Mammary epithelial cell (primary cell): ENCODE data around the gene CCND2.

ENCODE experiments used
- CTCF ChIP-seq, 2 donors: IDR thresholded peaks in 1 of 2; conservative IDR thresholded peaks in 1 of 2; 2 replicates each; pipeline ENCODE4 v1.5.1; 2011 to 2012; ENCODE audit warnings: inconsistent platforms in 2 of 2, low read length in 2 of 2, mild to moderate bottlenecking in 2 of 2, control low read depth in 1 of 2, low read depth in 1 of 2; ENCODE audit not compliant: insufficient read depth in 1 of 2; ENCODE audit errors: extremely low read depth in 1 of 2
- EZH2 ChIP-seq: IDR thresholded peaks from 2 replicates; pipeline ENCODE4 v1.6.1; 2012; ENCODE audit warnings: low read length, inconsistent platforms, borderline replicate concordance

- TF ChIP-seq CTCF (conservative IDR thresholded peaks at IDR 0.05 in 1 of 2, IDR thresholded peaks at IDR 0.05 in 1 of 2; ENCODE audit: extremely low read depth in 1 of 2, insufficient read depth in 1 of 2, low read depth in 1 of 2, low read length in 2 of 2) (no peak), EZH2 (no peak)
Observed at GRCh38 chr12:4228122-4228580, 45.4 kb upstream of the CCND2 start.
